NCI-H510A (cell line): ENCODE measurements around the gene ADCK2.
"Not testable (repeated sequence)": the region's sequence is repeated elsewhere in the genome, so short reads cannot be mapped to it uniquely, and the experiment has no call there.

Experiments
- DNase-seq: peaks from one replicate; lab custom pipeline; 2025; lab: John Stamatoyannopoulos, UW

The ADCK2 gene

GRCh38 chr7:140646931-140647647, 25.7 kb upstream of the ADCK2 start:
- peak; percentile 51 for DNase-seq

- DNase-seq, result no peak
Observed at GRCh38 chr7:140649556-140650205, 23.1 kb upstream of the ADCK2 start.

DNA sequence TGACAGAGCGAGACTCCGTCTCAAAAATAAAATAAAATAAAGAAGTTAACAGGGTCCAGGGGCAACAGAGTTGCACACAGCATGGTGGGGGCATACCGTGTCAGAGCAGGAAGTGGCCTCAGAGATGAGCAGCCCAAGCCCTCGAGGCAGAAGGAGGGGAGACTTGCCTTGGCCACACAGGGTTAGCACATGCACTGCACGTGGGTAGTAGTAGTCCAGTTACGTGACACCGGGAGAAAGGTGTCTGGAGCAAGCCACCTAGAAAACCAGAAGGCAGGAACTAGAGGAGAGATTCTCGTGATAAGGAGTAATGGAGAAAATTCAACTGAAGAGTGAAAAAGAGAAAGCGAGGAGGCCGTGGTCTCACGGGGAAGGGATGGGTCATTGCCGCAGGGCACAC, 22.4 kb upstream of the ADCK2 start:
- DNase-seq, result no peak

- DNase-seq, result peak; percentile 36
Observed at GRCh38 chr7:140653319-140654108, 19.2 kb upstream of the ADCK2 start.

DNA sequence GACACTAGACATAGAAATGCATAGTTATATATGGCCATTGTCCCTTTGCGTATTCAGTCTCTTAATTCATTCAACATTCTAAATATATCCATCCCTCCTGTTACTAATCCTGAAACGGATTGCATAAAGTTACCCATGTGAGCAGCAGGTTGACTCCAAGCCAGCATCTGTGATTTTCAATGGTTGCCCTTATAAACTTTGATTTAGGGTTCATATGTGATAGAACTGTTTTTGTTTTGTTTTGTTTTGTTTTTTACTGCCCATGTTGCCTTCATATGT, 18.7 kb upstream of the ADCK2 start:
- no peak for DNase-seq

DNA sequence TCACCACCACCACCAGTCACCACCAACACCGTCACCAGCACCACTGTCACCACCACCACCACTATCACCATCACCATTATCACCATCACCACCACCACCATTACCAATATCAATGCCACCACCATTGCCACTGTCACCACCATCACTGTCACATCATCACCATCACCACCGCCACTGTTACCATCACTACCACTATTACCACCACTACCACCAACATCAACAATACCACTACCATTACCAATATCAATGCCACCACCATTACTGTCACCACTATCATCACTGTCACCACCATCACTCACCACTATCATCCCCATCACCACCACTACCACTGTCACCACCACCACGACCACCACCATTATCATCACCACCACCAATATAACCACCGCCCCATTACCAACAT, 18.1 kb upstream of the ADCK2 start:
- no peak for DNase-seq

GRCh38 chr7:140655511-140656408, 17.0 kb upstream of the ADCK2 start:
- DNase-seq, result no peak

DNA sequence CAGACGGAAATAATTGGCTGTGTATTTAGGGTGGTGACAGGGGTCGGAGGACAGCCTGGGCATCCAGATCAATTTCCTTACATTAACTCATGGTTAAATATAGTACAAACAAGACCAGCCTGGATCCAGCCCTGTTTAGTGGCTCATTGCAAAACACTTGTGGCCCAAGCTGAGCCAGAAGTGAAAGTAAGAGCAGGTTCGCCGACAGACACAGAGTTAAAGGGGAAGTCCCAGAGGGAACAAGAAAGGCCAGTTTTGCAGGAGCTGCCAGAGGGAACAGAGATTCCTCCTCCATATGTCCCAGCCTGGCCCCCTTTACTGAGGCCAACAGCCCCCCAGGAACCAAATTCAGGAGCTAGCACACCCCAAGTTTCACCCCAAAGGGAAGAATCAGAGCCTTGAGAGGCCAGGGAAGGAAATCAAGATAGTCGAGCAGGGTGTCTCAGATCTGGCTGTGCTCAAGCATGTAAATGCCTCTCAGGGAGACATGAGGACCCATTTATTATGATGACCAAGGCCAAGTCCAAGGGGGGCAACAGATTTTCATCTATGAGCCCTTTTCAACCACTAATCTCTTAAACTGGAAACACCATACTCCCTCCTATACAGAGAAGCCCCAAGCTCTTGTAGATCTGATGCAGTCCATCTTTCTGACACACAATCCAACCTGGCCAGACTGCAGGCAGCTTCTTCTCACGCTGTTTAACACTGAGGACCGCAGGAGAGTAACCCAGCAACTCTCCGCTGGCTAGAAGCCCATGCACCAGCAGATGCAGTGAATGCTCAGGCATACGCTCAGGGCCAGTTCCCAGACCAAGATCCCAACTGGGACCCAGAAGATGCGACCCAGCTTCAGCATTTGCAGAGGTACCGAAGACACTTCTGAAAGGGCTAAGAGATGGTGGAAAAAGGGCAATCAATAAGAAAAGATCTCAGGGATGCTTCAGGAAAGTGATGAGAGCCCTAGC, 15.9 kb upstream of the ADCK2 start:
- peak; percentile 54 for DNase-seq

DNA sequence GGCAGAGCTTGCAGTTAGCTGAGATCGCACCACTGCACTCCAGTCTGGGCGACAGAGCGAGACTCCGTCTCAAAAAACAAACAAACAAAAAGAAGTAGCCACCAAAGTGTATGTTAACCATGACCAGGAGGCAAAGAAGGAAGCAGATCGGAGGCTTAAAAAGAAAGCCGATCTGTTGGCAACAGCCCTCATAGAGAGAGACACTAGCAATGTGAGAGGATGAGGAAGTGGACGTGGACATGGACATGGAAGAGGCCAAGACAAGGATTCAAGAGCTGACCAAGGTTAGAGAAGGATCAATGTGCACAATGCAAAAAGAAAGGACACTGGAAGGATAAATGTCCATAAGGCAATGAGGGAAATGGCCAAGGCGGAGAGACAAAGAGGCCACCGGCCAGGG, 14.9 kb upstream of the ADCK2 start:
- DNase-seq, result no peak

DNA sequence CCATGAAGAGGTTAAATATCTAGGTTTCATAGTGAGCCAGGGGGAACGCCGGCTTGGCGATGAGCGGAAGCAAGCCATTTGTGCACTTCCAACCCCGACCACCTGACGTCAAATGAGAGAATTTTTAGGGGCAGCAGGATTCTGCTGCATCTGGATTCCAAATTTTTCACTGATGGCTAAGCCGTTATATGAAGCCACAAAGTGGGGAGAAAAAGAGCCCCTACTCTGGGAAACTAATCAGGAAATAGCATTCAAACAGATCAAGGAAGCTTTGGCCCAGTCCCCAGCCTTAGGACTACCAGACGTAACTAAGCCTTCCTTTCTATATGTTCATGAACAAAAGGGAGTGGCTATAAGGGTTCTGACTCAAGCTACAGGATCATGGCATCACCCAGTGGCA, 12.9 kb upstream of the ADCK2 start:
- DNase-seq, result no peak

GRCh38 chr7:140661124-140661523, 11.6 kb upstream of the ADCK2 start:
- DNase-seq, result no peak

- DNase-seq, result not testable (repeated sequence)
Observed at GRCh38 chr7:140662938-140663337, 9.8 kb upstream of the ADCK2 start.

DNA sequence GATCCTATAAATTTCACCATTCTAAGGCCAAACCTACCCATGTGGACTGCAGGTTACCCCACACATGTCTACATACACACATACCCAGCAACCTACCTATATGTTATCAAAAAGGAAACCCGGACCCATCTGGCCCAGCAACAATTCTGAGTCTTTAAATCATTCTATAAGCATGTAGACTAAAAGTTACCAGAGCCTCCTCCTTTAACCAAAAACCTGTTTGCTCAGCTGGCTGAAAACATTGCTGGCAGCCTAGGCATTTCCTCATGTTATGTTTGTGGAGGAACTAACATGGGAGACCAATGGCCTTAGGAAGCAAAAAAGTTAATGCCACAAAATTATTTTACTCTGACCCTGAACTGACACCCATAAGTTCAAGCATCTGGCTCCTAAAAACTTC, 5.3 kb upstream of the ADCK2 start:
- no peak for DNase-seq

DNA sequence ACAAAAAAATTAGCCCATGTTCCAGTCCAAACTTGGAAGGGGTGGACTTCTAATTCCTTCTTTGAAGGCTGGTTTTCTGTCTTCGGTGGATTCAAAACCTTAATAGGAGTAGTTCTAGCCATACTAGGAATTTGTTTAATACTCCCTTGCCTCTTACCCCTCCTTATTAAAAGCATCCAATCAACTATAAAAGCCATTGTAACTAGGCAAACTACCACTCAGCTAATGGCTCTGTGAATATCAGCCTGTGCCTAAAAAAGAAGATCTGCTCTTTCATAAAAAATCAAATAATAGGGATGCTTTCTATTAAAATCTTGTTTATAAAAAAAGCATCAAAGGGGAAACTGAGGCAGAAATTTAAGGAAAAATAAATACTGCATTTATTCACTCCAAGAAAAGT, 4.1 kb upstream of the ADCK2 start:
- DNase-seq, result no peak

GRCh38 chr7:140669352-140669751, 3.4 kb upstream of the ADCK2 start:
- no peak for DNase-seq

- DNase-seq, result not testable (repeated sequence)
Observed at GRCh38 chr7:140669862-140670261, 2.9 kb upstream of the ADCK2 start.

GRCh38 chr7:140670343-140670935, 2.3 kb upstream of the ADCK2 start:
- DNase-seq, result no peak

GRCh38 chr7:140671966-140672365, 779 bp upstream of the ADCK2 start:
- no peak for DNase-seq

GRCh38 chr7:140673063-140673773, 473 bp downstream of the ADCK2 start:
- DNase-seq, result peak; percentile 52

- DNase-seq, result no peak
Observed at GRCh38 chr7:140673774-140674155, 1.0 kb downstream of the ADCK2 start.
